HG02943 (cell line): Measurements from ENCODE around the gene PROX2.

Experiments used
- ATAC-seq: cut with Tn5 transposase; IDR thresholded peaks from one replicate; pipeline ENCODE4 v1.9.1; 2021; ENCODE audit warnings: mild to moderate bottlenecking, low read depth, moderate library complexity; ENCODE audit not compliant: unreplicated experiment

The PROX2 gene

DNA sequence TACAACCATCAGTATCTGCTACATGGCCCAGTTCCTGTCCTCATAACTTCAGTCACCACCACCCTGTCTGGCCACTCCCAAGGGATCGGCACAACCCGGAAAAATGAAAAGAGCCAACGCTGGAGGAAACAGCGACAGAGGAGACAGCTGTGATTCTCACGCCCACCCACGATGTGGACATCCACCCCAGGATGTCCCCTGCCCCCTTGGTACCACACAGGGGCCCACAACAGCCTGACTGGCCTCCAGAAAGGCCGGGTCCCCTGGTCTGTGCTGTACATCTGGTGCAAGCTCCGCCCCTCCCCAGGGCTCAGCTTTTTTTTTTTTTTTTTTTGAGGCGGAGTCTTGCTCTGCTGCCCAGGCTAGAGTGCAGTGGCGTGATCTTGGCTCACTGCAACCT is 34.6 kb upstream of the PROX2 start:
- ATAC-seq: no peak

DNA sequence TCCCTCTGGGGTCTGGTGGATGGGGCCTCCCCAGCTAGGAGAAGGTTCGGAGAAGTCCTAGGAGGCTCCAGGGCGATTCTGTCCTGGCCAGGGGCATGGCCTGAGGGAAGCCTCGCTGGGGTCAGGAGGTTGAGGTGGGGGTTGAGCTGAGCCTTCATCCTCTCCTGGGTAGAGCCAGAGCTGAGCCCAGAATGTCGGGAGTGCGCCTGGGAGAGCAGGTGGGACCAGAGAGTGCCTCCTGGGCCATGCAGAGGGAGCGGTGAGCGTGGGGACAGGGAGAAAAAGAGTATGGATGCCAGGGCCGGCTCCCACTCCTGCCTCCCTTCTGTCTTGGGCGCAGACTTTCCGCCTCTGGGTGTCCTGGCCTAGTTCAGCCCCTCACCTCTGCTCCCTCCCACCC is 34.0 kb upstream of the PROX2 start:
- no peak for ATAC-seq

DNA sequence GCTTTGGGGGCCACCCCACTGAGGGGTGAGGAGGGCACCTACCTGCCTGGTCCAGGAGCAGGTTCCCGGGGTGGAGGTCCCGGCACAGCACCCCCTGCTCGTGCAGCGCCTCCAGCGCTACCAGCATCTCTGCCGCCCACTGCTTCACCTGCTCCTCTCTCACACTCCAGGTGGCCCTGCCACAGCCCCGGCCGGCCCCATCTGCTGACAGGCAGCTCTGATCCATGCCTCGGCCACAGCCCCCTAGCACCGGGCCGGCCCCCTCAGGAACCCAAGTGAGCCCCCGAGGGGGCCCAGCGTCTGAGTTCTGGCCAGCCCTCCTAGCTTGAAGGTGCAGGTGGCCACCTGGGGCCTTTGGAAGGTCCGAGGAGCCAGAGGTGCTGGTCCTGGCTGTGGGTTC is 33.6 kb upstream of the PROX2 start:
- no peak for ATAC-seq

DNA sequence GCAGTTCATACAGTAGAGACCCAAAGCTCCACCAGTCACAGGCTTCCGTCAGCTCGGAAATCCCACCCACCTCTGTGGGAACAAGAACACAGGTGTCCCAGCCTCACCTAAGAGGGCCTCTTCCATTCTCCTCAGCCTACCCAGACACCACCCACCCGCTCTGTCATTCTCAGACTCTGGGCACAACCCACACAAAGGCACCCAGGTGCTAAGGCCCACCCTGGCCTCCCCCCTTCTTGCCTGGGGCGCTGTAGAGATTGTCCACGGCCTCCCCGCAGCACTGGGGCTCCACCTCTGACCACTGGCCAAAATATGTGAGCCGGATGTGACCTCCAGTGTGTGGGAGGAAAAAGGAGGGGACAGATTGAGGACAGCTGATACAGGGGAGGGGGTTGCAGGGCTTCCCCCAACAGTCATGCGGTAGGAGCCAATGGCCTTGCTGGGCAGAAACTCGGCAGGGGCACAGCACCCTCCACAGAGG is 33.0 kb upstream of the PROX2 start:
- no peak for ATAC-seq

DNA sequence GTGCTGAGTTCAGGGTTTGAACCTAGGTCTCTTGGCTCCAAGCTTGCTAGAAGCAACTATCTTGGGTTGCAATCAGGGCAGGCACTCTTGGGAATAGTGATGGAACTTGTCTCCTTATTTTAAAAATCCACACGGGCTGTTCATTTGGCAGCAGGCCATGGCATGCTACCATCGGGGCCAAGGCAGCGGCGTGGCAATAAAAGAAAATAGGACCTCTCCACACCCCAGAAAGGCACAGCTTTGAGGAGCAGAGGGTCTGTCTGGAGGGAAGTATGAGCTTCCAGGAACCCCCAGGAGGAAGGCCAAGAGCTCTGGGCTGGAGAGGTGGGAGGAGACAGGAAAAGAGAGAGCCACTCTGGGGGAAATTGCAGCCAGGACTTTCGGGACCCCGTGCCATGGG is 31.8 kb upstream of the PROX2 start:
- ATAC-seq: no peak

DNA sequence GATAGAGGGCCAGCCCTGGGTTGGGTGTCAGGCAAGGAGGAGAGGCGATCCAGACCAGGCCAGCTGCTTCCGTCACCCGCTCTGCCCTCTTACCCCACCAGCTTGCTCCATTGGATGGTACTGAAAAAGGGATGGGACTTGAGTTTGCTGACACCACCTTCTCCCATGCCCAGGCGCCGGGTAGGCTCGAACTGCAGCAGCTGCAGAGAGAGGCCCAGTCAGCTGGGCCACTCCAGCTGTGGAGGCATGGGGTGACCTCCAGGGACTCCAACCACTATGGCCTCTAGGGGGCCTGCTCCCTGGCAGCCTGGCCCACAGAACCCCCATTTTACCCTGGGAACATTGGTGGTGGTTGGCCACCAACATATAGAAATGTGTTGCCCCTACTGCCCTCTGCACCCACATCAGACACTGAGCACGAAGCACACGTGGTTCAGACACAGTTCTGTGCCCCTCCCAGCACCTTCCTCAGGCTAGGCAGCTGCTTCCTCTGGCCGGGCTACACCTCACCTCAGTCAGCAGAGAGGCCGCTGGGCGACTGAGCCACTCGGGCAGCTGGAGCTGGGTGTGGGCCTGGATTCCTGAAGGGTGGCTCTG is 31.1 kb upstream of the PROX2 start:
- ATAC-seq: no peak

DNA sequence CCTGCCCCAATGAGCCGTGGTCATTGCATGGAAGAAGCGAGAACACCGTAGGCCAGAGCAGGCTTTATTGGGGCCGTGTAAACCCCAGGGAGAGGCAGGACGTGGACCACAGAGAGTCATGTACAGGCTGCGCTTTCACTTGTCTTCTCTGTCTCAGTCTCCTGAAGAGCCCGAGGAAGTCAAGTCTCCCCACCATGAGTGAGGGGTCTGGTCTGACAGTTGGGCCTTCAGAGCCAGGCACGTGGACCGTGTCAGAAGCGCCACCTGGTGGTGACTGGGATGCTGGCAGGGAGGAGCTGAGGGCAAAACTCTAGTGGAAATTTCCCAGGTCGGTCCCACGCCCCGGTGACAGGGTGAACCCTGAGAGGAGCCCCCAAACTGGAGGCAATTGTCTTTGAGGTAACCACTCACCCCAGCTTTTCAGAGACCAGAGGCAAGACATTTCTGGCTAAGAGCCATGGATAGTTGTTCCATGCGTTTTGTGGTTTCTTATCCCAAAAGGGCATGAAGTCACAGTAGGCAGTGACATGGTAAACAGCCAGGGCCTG is 29.7 kb upstream of the PROX2 start:
- ATAC-seq: no peak

DNA sequence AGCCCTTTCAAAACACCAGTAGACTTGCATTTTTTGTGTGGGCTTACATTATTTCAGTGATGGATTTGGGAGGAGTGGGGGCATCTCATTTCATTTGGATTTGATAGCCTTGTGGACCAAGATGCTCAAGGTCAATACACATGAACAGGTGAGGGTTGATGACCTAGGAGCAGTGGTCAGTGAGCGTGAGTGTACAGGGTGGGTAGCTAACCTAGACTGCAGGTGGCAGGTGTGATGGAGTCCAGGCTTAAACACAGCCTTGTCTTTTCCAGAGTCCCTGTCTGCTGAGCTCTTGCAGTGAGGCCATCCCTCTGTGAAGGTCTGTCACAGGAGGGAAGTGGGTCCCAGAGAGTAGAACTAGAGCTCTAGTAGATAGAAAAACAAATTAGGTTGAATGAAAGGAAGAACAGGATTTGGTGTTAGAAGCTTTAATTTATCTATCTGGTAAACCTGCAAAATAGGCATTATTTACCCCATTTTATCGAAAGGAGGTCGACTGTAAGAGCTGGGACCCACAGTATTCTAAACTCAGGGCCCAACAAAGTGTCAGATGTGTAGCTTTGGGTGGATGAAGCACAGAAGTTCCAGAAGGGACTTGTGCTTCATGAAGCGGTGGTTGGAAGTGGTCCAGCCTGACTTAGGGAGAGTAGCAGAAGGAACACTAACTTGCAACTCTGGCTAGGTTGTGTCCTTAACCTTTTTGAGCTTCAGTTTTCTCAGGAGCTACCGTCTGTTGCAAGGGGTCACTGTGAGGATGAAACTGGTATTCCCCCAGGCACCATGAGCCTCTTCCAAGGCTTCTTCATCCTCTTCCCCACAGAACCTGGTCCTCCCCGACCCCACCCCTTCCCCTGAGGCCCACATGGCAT is 28.9 kb upstream of the PROX2 start:
- no peak for ATAC-seq

DNA sequence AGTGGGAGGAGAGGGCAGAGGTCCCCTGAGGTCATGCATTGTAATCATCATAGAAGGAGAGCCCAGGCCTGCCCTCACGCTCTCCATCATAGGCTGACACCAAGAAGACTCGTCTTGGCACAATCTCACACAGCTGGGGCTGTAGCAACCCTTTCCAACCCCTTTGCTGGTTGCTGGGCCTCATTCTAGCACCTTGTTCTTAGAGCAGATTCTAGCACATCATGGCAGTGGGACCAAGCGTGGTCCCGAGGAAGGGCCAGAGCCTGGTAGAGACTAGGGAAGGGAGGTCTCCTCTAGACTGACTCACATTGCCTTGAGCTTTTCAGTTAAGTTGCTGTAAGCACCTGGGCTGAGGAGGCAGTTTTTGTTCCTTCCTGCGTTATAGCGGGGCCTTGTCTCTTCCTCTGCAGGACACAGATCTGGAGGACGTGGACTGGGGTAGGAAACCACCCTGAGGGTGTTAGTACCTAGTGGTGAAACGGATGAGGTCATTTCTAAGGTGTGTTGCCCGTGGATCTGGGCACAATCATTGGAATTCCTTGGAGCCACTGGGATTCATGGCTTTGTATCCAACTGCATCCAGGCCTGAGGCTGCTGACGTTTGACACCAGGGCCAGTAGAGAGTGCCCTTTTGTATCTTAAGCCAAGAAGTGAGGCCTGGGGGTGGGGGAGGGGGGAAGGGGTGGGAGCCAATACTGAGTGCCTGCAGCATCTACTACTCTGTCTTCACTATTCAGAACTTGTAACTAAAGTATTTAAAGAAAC is 27.2 kb upstream of the PROX2 start:
- ATAC-seq: no peak

DNA sequence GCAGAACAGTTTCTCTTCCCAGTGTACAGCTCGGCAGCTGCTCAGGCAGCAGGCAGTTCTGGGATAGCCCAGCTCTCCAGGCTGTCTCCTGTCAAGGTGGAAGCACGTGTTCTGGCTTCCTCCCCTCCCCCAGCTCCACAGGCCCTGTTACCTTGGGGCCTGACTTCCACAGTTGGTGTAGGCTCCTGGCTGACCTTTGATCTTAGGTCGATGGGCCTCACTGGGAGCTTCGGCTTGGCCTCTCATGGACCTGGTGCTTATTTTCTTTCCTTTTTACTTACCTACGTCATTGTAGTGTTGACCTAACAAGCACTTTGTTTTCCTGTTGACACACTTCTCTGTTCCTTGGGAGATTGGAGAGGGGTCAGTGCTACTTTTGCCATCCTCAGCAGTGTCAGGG is 22.7 kb upstream of the PROX2 start:
- no peak for ATAC-seq

DNA sequence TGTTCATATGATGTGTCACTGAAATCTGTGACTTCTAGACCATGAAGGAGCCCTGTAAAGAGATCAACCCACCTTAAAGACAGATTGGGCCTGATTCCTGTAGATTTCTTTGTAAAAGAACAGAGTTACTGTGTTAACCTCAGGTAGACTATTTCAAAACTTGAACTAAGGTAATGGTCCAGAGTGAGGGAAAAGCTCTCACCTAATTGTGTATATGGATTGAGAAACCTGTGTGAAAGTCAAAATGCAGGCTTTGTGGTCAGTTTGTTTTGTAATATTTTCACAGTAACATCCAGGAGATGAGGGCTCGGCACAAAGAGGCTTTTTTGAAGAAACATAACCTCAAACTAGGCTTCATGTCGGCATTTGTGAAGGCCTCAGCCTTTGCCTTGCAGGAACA is 22.1 kb upstream of the PROX2 start:
- ATAC-seq: no peak

DNA sequence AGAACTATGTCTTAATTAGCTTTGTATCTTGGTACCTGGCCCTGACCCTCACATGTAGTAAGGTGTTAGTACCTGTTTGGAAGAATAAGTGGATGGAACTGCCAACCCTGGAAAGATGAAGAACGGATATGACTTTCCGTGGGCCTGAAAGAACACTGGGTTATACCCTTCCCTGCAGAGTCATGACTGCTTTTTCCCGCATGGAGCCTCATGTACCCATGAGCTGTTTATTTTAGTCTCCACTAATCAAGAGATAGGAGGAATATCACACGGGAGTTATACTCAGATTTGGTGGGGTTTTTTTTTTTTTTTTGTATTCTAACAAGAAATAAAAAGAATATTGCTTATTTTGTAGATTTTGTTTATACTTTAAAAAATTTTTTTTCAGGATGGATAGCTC is 21.7 kb upstream of the PROX2 start:
- no peak for ATAC-seq

DNA sequence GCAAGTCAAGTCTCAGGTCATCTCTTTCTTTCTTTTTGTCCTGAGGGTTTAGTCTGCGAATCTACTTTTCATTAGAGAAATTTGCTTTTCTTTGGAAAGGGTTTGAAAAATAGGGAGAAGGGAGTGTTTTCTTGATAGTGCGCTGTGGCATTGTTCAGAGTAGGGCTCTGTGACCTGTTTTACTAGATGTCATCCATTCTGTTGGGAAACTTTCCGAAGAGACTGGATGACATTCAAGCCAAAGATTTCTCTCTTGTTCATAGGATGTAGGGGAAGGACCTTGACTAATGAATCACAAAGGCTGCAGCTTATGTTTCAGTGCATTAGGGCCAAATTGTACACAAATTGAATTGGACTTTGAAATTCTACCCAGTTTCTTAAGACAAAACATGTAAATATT is 20.5 kb upstream of the PROX2 start:
- ATAC-seq: no peak

DNA sequence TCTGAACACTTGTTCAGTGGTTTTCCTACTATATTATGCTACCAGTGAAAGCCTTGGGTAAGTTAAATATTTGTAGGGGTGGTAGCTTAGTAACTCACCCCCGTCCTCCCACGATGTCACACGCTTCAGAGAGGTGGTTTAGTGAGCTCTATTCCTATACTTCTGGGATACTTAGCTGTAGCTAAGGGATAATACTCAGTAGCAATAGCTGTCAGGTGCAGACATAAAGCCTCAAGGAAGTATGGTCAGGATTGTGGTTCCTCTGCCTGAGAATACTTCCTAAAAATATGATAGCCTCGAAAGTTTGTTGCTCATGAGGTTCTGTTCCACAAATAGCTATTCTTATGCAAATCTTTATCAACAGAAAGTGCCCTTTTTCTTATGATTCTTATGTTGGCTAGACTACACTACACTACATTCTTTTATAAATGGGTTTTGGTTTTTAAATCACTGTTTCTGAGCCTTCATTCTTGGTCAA is 17.7 kb upstream of the PROX2 start:
- peak; percentile 55 for ATAC-seq

DNA sequence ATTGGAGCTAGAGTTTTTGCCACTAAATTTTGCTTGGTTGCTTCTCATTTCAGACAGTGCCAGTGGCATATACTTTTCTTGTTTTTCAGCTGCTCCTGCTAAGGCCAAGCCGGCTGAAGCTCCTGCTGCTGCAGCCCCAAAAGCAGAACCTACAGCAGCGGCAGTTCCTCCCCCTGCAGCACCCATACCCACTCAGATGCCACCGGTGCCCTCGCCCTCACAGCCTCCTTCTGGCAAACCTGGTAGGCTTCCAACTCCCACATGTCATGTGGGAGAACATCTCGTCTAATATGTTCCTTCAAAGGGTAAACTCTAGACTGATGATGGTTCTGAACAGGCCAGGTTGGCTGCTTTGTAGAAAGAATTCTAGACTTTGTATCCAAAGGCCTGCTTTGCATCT is 16.8 kb upstream of the PROX2 start:
- ATAC-seq: no peak

DNA sequence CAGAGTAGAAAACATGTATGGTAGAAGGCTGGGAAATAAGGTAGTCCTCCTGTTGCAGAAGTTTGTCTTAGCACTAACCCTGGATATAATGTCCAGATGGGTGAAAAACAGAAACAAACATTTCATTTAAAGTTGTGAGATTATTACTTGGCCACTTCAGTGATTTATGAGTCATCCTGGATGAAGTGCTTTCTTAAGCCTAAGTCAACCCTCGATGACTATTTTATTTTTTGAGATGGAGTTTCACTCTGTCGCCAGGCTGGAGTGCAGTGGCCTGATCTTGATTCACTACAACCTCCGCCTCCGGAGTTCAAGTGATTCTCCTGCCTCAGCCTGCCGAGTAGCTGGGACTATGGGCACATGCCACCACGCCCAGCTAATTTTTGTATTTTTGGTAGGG is 15.9 kb upstream of the PROX2 start:
- no peak for ATAC-seq

DNA sequence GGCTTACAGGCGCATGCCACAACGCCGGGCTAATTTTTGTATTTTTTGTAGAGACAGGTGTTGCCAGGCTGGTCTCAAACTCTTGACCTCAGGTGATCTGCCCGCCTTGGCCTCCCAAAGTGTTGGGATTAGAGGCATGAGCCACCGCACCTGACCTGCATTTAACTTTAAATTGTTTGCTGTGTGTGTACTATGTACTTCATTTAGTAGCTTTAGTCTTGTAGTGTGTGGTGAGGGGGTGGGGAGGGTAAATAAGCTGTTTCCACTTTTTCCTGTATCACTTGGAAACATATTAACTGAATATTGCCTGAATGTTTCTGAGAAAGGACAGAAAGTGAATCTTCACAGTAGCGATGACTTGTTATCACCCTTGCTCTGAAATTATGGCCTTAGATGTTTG is 14.3 kb upstream of the PROX2 start:
- no peak for ATAC-seq

DNA sequence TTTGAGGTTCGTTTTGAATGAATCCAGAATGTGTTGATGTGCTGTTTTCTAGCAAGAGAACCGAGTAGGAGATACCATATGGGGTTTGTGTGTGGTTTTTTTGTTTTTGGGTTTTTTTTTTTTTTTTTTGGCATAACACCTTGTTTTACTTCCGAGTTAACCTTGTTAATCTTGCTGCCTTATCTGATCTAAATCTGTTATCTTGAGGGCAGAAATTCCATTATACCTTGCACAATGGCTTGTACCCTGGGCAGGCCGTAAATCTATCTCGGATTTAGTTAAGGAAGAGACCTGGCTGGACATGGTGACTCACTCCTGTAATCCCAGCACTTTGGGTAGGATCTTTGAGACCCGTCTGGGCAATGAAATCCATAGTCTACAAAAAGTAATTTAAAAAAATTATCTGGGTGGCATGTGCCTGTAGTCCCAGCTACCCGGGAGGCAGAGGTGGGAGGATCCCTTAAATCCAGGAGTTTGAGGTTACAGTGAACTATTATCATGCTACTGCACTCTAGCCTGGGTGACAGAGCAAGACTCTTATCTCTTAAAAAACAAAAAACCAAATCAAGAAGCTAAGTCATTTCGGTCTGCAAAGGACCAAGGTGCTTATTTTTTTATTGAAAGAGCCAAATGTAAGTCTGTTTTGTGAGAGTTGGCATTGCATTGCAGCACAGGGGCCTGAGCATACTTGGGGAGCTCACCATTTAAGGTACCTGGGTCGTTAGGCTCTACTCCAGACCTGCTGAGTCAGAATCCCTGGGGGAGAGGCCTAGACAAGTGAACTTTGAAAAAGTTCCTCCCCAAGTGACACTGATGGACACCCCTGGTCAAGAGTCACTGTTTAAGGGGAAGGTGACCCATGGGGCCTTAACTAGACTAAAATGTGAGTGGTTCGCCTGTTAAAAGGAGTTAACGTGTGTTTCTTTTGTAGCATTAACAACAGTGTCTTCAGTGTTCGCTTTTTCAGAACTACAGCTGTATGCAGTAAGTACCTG is 12.5 kb upstream of the PROX2 start:
- ATAC-seq: no peak

DNA sequence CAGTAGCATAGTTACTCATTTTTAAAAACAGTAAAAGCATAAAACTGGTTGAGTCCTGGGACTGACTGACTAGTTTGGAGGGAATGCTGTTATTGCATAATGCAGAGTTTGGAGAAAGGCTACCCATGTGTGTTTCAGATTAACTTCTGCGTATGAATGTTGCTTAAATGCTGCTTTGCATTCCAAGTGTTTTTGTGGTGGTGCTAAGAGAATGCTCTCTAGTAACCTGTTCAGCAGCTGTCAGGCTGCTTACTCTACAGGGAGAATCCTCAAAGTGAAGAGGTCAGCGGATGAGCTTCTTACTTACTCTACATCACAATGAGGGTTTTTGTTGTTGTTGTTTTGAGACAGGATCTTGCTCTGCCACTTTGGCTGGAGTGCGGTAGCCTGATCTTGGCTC is 10.1 kb upstream of the PROX2 start:
- ATAC-seq: no peak
